H1 (cell line): ENCODE data around the gene SLC22A6. TPM values are rescaled to one million over a fixed set of nuclear protein-coding genes. Genes with fewer than 3 reads are reported as not detected.

ENCODE experiments used
- CTCF ChIA-PET: fragments of 300-600 bp; sonication (Branson Sonifier 250); formaldehyde crosslinking; loops from one replicate; lab custom pipeline; 2021; ENCODE audit not compliant: partially characterized antibody; lab: Charles Lee
- POLR2A ChIA-PET: fragments of 300-600 bp; sonication (Branson Sonifier 250); formaldehyde crosslinking; loops from one replicate; lab custom pipeline; 2021; ENCODE audit warnings: inconsistent platforms; ENCODE audit not compliant: partially characterized antibody; lab: Charles Lee
- DNase-seq, 2 experiments: peaks; one replicate each; pipeline versions ENCODE4 v3.0.0 to v3.0.0-alpha.2; 2010 to 2022; ENCODE audit warnings: low spot score in 2 of 2, low read depth in 1 of 2, mixed read lengths in 1 of 2
- FAIRE-seq: peaks from 2 replicates; lab custom pipeline; 2011; peaks lifted over from hg19 to GRCh38; lab: Jason Lieb, UNC
- H2AFZ ChIP-seq: 2 replicates; pipeline ENCODE4 v1.8.1; 2012; ENCODE audit warnings: low read length, inconsistent platforms
- H2AK5ac ChIP-seq: 2 replicates; pipeline ENCODE4 v1.6.1; 2013; ENCODE audit warnings: low read depth, low read length
- H2BK120ac ChIP-seq: replicated peaks from 2 replicates; pipeline ENCODE3; 2013; ENCODE audit warnings: low read depth, low read length, inconsistent platforms
- H2BK12ac ChIP-seq: 2 replicates; pipeline ENCODE4 v1.6.1; 2013; ENCODE audit warnings: low read depth, low read length
- H2BK15ac ChIP-seq: 2 replicates; pipeline ENCODE4 v1.6.1; 2013; ENCODE audit warnings: low read length
- H2BK20ac ChIP-seq: 2 replicates; pipeline ENCODE4 v1.6.1; 2013; ENCODE audit warnings: low read length
- H2BK5ac ChIP-seq: 2 replicates; pipeline ENCODE4 v1.6.1; 2013; ENCODE audit warnings: low read depth, low read length
- H3K14ac ChIP-seq: 2 replicates; pipeline ENCODE4 v1.6.1; 2013; ENCODE audit warnings: inconsistent platforms; ENCODE audit not compliant: insufficient read length
- H3K18ac ChIP-seq: 2 replicates; pipeline ENCODE4 v1.6.1; 2013; ENCODE audit warnings: low read length; ENCODE audit errors: extremely low read depth
- H3K23ac ChIP-seq: 2 replicates; pipeline ENCODE4 v1.6.1; 2013; ENCODE audit warnings: inconsistent platforms; ENCODE audit not compliant: insufficient read length
- H3K23me2 ChIP-seq: 2 replicates; pipeline ENCODE4 v1.6.1; 2013; ENCODE audit warnings: low read depth, low read length
- H3K27ac ChIP-seq: 2 replicates; pipeline ENCODE4 v1.6.1; 2011; ENCODE audit warnings: low read depth, low read length, inconsistent platforms
- H3K27me3 ChIP-seq, 4 experiments: replicated peaks in 1 of 4; 1 replicate in 1 of 4; 2 replicates in 3 of 4; pipeline versions ENCODE4 v1.6.1 to v1.8.1; 2011 to 2013; ENCODE audit warnings: low read length in 3 of 4, mild to moderate bottlenecking in 3 of 4, inconsistent platforms in 2 of 4, mixed read lengths in 2 of 4, moderate library complexity in 1 of 4; ENCODE audit not compliant: control insufficient read depth in 3 of 4, insufficient read depth in 3 of 4; ENCODE audit errors: extremely low read depth in 1 of 4
- H3K36me3 ChIP-seq, 4 experiments: 2 replicates each; pipeline versions ENCODE4 v1.6.1 to v1.8.1; 2011 to 2013; ENCODE audit warnings: mild to moderate bottlenecking in 4 of 4, low read length in 3 of 4, moderate library complexity in 2 of 4, control low read depth in 1 of 4, inconsistent platforms in 1 of 4; ENCODE audit not compliant: insufficient read depth in 4 of 4, control insufficient read depth in 2 of 4
- H3K4ac ChIP-seq: replicated peaks from 2 replicates; pipeline ENCODE3; 2013; ENCODE audit warnings: low read length, low read depth, mixed read lengths, inconsistent platforms; ENCODE audit not compliant: insufficient read length
- H3K4me1 ChIP-seq, 4 experiments: replicated peaks in 1 of 4; 1 replicate in 1 of 4; 2 replicates in 3 of 4; pipeline versions ENCODE4 v1.6.1 to v1.8.1; 2011 to 2013; ENCODE audit warnings: low read length in 3 of 4, inconsistent platforms in 2 of 4, mixed read lengths in 1 of 4; ENCODE audit not compliant: insufficient read depth in 4 of 4, control insufficient read depth in 3 of 4
- H3K4me2 ChIP-seq, 2 experiments: 2 replicates each; pipeline versions ENCODE4 v1.6.1 to v1.8.1; 2011 to 2013; ENCODE audit warnings: low read depth in 2 of 2, low read length in 2 of 2, control low read depth in 1 of 2, inconsistent platforms in 1 of 2, mild to moderate bottlenecking in 1 of 2; ENCODE audit not compliant: insufficient read depth in 1 of 2
- H3K4me3 ChIP-seq, 4 experiments: fragments of 200-600, 300-600 bp in 1 of 4; sonication (generic), shearing (Covaris generic), sonication (Bioruptor Twin) in 1 of 4; 2 replicates each; pipeline versions ENCODE4 v1.5.1 to v1.8.1; 2011 to 2016; ENCODE audit warnings: low read length in 4 of 4, low read depth in 3 of 4, control low read depth in 2 of 4, inconsistent platforms in 2 of 4, mild to moderate bottlenecking in 2 of 4, mixed read lengths in 1 of 4, moderate library complexity in 1 of 4; ENCODE audit not compliant: insufficient read depth in 2 of 4; ENCODE audit errors: extremely low read depth in 1 of 4
- H3K56ac ChIP-seq: replicated peaks from 2 replicates; pipeline ENCODE3; 2013; ENCODE audit warnings: low read depth, mild to moderate bottlenecking, mixed read lengths, low read length, inconsistent platforms; ENCODE audit not compliant: insufficient read length
- H3K79me1 ChIP-seq: 2 replicates; pipeline ENCODE4 v1.6.1; 2013; ENCODE audit warnings: low read depth, low read length, control low read depth
- H3K79me2 ChIP-seq, 2 experiments: 2 replicates each; pipeline versions ENCODE4 v1.6.1 to v1.8.1; 2012 to 2013; ENCODE audit warnings: low read length in 2 of 2, mild to moderate bottlenecking in 2 of 2, inconsistent platforms in 1 of 2; ENCODE audit not compliant: insufficient read depth in 2 of 2, control insufficient read depth in 1 of 2
- H3K9ac ChIP-seq, 4 experiments: replicated peaks in 1 of 4; 1 replicate in 1 of 4; 2 replicates in 3 of 4; pipeline versions ENCODE4 v1.6.1 to v1.8.1; 2011 to 2013; ENCODE audit warnings: low read depth in 3 of 4, low read length in 3 of 4, control low read depth in 2 of 4, mild to moderate bottlenecking in 2 of 4, moderate library complexity in 2 of 4, inconsistent platforms in 1 of 4; ENCODE audit errors: extremely low read depth in 1 of 4
- H3K9me3 ChIP-seq, 2 experiments: 2 replicates each; pipeline versions ENCODE4 v1.6.1 to v1.8.1; 2012 to 2013; ENCODE audit warnings: mild to moderate bottlenecking in 2 of 2, moderate library complexity in 2 of 2, control low read depth in 1 of 2, inconsistent platforms in 1 of 2, low read depth in 1 of 2, low read length in 1 of 2, mixed read lengths in 1 of 2; ENCODE audit not compliant: insufficient read depth in 2 of 2
- H4K20me1 ChIP-seq, 2 experiments: replicated peaks in 1 of 2; 2 replicates each; pipeline versions ENCODE3 to v1.8.1; 2011 to 2013; ENCODE audit warnings: inconsistent platforms in 2 of 2, low read length in 2 of 2, mild to moderate bottlenecking in 1 of 2; ENCODE audit not compliant: insufficient read depth in 2 of 2, control insufficient read depth in 1 of 2
- H4K5ac ChIP-seq: 2 replicates; pipeline ENCODE4 v1.6.1; 2013; ENCODE audit warnings: low read length, low read depth, mixed read lengths, inconsistent platforms; ENCODE audit not compliant: insufficient read length
- H4K8ac ChIP-seq: 2 replicates; pipeline ENCODE4 v1.8.0; 2013; ENCODE audit warnings: mild to moderate bottlenecking, moderate library complexity, low read length, inconsistent platforms; ENCODE audit not compliant: insufficient read depth; ENCODE audit errors: extremely low read depth
- H4K91ac ChIP-seq: replicated peaks from 2 replicates; pipeline ENCODE3; 2013; ENCODE audit warnings: low read length, mixed read lengths, inconsistent platforms; ENCODE audit not compliant: insufficient read length
- ASH2L ChIP-seq: fragments of 200-600, 300-600 bp; sonication (generic); IDR thresholded peaks from one replicate; pipeline ENCODE4 v1.7.1; 2017; ENCODE audit warnings: low read length
- EP300 ChIP-seq, 2 experiments: IDR thresholded peaks; 1 replicate in 1 of 2; 2 replicates in 1 of 2; pipeline ENCODE4 v1.6.1; 2011 to 2012; ENCODE audit warnings: low read depth in 2 of 2, low read length in 2 of 2, mild to moderate bottlenecking in 2 of 2, borderline replicate concordance in 1 of 2, inconsistent platforms in 1 of 2, moderate library complexity in 1 of 2
- KDM4A ChIP-seq: IDR thresholded peaks from one replicate; pipeline ENCODE4 v1.7.1; 2012; ENCODE audit warnings: low read depth, mild to moderate bottlenecking, moderate library complexity, low read length, inconsistent platforms; ENCODE audit not compliant: severe bottlenecking
- NANOG ChIP-seq: IDR thresholded peaks from 2 replicates; pipeline ENCODE4 v1.6.1; 2011; ENCODE audit warnings: low read length, low read depth, mild to moderate bottlenecking, inconsistent platforms; ENCODE audit not compliant: insufficient read depth, poor library complexity, severe bottlenecking
- NRF1 ChIP-seq: IDR thresholded peaks from 2 replicates; pipeline ENCODE4 v1.6.1; 2011; ENCODE audit warnings: mild to moderate bottlenecking, low read depth, low read length, improper control_type of control experiment
- SIN3A ChIP-seq, 2 experiments: IDR thresholded peaks in 1 of 2; conservative IDR thresholded peaks in 1 of 2; 2 replicates each; pipeline ENCODE4 v1.6.1; 2011 to 2012; ENCODE audit warnings: low read length in 2 of 2, improper control_type of control experiment in 1 of 2, low read depth in 1 of 2, mild to moderate bottlenecking in 1 of 2
- SP4 ChIP-seq: IDR thresholded peaks from 2 replicates; pipeline ENCODE4 v1.6.1; 2012; ENCODE audit warnings: low read length, inconsistent platforms
- WGBS, 2 experiments: shearing (Covaris generic) in 1 of 2; methylation state at CpG; one replicate each; pipeline versions ENCODE4 v1.1.6 to v1.1.7; 2013 to 2015; ENCODE audit warnings: low lambda C conversion rate in 2 of 2, mixed read lengths in 2 of 2, inconsistent platforms in 1 of 2, low coverage in 1 of 2, missing lambda C conversion rate in 1 of 2; ENCODE audit not compliant: insufficient replicate concordance in 2 of 2, insufficient coverage in 1 of 2, insufficient read length in 1 of 2; ENCODE audit errors: extremely low coverage in 1 of 2, missing lambda C conversion rate in 1 of 2; 5-methylcytosine and 5-hydroxymethylcytosine counted together
- polyA plus RNA-seq, 7 experiments: library from polyadenylated mRNA; depleted of rRNA in 3 of 7; stranded (reverse) in 5 of 7; unstranded in 2 of 7; fragments of >200 nt in 5 of 7; fragments of 200-250 nt in 2 of 7; gene quantifications; 1 replicate in 5 of 7; 2 replicates in 1 of 7; 4 replicates in 1 of 7; pipeline versions ENCODE4 v1.2.1 to v1.2.3, GENCODE V29; 2011 to 2013; ENCODE audit warnings: missing spikeins in 2 of 7, mixed read lengths in 2 of 7
- total RNA-seq: library from RNA; stranded (reverse); fragmentation: NEBNext Ultra II Directional; extraction: Animal tissue kit (Norgen Biotek cat#: 25700); gene quantifications from 2 replicates; pipeline ENCODE4 v1.2.1, GENCODE V29; 2021

SLC22A6 gene
- total and polyA plus RNA-seq, 2 of the 8 experiments (the other 6 are each of a cell fraction or from before 2014, with no cell fraction given) = not detected

DNA sequence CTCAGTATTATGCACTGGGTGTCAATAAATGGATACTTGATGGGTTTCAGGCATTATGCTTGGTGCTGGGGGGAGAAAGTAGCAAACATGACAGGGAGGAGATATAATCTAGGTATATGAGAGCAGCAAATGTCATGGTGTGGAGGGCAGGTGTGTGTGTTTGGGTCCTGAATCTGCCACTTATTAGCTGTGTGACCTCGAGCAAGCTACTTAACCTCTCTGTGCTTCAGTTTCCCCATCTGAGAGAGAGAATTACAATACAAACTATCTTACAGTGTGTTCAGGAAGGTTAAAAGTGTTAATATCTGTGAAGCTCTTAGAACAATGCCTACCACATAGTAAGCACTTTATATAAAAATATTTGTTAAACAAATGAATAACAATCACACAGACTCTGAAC, 28.1 kb upstream of the SLC22A6 start:
- Histone ChIP-seq H3K23me2 (no peaks in the 10 kb centered on the region; the same call in 1 of the 2 replicates), H3K9ac (no peak overlapping the region), H3K23ac (no peak overlapping the region), H2BK5ac (no peak overlapping the region), H3K27me3 (no peaks in the 10 kb centered on the region), H3K4me2 (no peak overlapping the region), H3K79me2 (no peaks in the 10 kb centered on the region), H3K27ac (no peak overlapping the region), H2BK15ac (no peak overlapping the region), H2BK20ac (no peak overlapping the region), H2BK12ac (no peak overlapping the region), H3K56ac (no peak overlapping the region), H3K4me1 (peaks cover 0 to 12% (median 8%) of the 10 kb centered on the region in 4 experiments; a peak in 5 of 7 replicates), H4K8ac (no peak overlapping the region), H4K5ac (no peak overlapping the region), H3K36me3 (no peaks in the 10 kb centered on the region), H4K20me1 (no peaks in the 10 kb centered on the region), H3K79me1 (no peaks in the 10 kb centered on the region; the same call in 1 of the 2 replicates), H3K14ac (no peak overlapping the region), H2BK120ac (no peak overlapping the region), H3K18ac (no peak overlapping the region), H3K4ac (no peak overlapping the region), H4K91ac (no peak overlapping the region), H2AK5ac (no peak overlapping the region), H3K9me3 (no peaks in the 10 kb centered on the region), H3K4me3 (no peak overlapping the region), H2AFZ (no peak overlapping the region)
- DNase-seq = no peak
- POLR2A ChIA-PET = no interaction called here
- CTCF ChIA-PET = interaction anchor here (0.6 to 10.2 kb wide), 7 partner anchors 8 to 125 kb away, joined by 3 to 149 read pairs (median 4); no protein-coding TSS in a partner anchor
- no peak for TF ChIP-seq SP4
- no peak for TF ChIP-seq EP300 (IDR thresholded peaks at IDR 0.05; ENCODE audit: borderline replicate concordance in 1 of 2, low read depth in 2 of 2, low read length in 2 of 2)
- no peak for TF ChIP-seq NRF1
- no peak for TF ChIP-seq NANOG
- TF ChIP-seq SIN3A (conservative IDR thresholded peaks at IDR 0.05 in 1 of 2, IDR thresholded peaks at IDR 0.05 in 1 of 2; ENCODE audit: low read depth in 1 of 2, low read length in 2 of 2) = no peak
- TF ChIP-seq ASH2L = no peak
- TF ChIP-seq KDM4A = no peak
- 90% methylated on average over 1 of the region's 1 CpG; no CpG with 5 or more reads in 1 of the 2 experiments for WGBS, 2 experiments
- no peak for FAIRE-seq
